Upper lobe of left lung (tissue), 4 donors: ENCODE results near the gene WDR47.

Source experiments
- CTCF ChIP-seq, 6 experiments: fragments of 450-650 bp in 4 of 6; fragments of 200-600 bp in 2 of 6; sonication (generic) in 2 of 6; IDR thresholded peaks; one replicate each; pipeline ENCODE4 v1.5.1; 2016 to 2019; ENCODE audit warnings: antibody characterized with exemption in 6 of 6
- EP300 ChIP-seq, 4 donors: sonication (generic); formaldehyde crosslinking; IDR thresholded peaks; one replicate each; pipeline ENCODE4 v1.5.1; 2017; ENCODE audit warnings: antibody characterized with exemption in 4 of 4, control low read depth in 2 of 4
- POLR2A ChIP-seq, 4 donors: fragments of 450-650 bp; IDR thresholded peaks; one replicate each; pipeline ENCODE4 v1.5.1; 2016 to 2017; ENCODE audit warnings: antibody characterized with exemption in 4 of 4, mild to moderate bottlenecking in 2 of 4
- POLR2AphosphoS5 ChIP-seq, 2 donors: sonication (generic); formaldehyde crosslinking; IDR thresholded peaks; one replicate each; pipeline ENCODE4 v1.5.1; 2017; ENCODE audit warnings: antibody characterized with exemption in 2 of 2

DNA sequence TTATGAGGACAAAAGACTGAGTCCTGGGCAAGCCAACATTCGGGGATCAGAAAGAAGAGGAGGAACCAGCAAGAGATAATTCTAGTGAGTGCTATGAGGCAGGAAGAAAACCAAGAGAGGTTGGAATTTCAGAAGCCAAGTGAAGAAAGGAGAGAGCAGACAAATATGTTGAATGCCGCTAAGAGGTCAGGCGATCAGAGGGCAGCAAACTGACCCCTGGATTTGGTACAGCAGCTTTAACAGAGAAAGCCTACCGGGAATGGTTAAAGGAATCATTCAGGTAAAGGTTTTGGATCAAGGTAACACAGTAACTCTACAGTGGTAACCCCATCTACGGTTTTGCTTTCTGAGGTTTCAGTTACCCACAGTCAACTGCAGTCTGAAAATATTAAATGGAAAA lies 84.0 kb downstream of the WDR47 start:
- no peak for TF ChIP-seq EP300 (IDR thresholded peaks at IDR 0.05)
- no peak for TF ChIP-seq POLR2A (IDR thresholded peaks at IDR 0.05)
- no peak for TF ChIP-seq CTCF (IDR thresholded peaks at IDR 0.05)
- no peak for TF ChIP-seq POLR2AphosphoS5 (IDR thresholded peaks at IDR 0.05)
